Right lobe of liver (tissue), 6 donors: ENCODE results near the gene RASSF5. TPM values are rescaled to one million over a fixed set of nuclear protein-coding genes. Genes with fewer than 3 reads are reported as not detected.

Experiments
- ATAC-seq, 4 donors: fragments of 200-7000 bp; cut with Tn5 transposase; one replicate each; pipeline ENCODE4 v1.9.1; 2020; ENCODE audit warnings: mild to moderate bottlenecking in 4 of 4, moderate library complexity in 4 of 4
- DNase-seq, 3 donors: peaks; one replicate each; pipeline ENCODE4 v3.0.0-alpha.2; 2020
- H3K27ac ChIP-seq, 3 donors: fragments of 200-600 bp; one replicate each; pipeline ENCODE4 v1.8.0; 2022
- H3K27me3 ChIP-seq, 2 donors: fragments of 200-600 bp; one replicate each; pipeline ENCODE4 v1.8.0; 2022
- H3K36me3 ChIP-seq, 4 donors: fragments of 200-600 bp; sonication (generic) in 1 of 4; one replicate each; pipeline versions ENCODE4 v1.5.1 to v1.8.0; 2017 to 2022; ENCODE audit warnings: control low read depth in 1 of 4
- H3K4me1 ChIP-seq, 4 donors: fragments of 200-600 bp; sonication (generic) in 1 of 4; one replicate each; pipeline versions ENCODE4 v1.5.1 to v1.8.0; 2017 to 2022; ENCODE audit warnings: control low read depth in 1 of 4
- H3K4me3 ChIP-seq, 3 donors: fragments of 200-600 bp; one replicate each; pipeline ENCODE4 v1.8.0; 2022
- H3K9me3 ChIP-seq, 4 donors: fragments of 200-600 bp; sonication (generic) in 1 of 4; one replicate each; pipeline versions ENCODE4 v1.5.1 to v1.8.0; 2017 to 2022; ENCODE audit warnings: control low read depth in 1 of 4
- POLR2A ChIP-seq: fragments of 450-650 bp; IDR thresholded peaks from one replicate; pipeline ENCODE4 v1.6.1; 2017; ENCODE audit warnings: antibody characterized with exemption, mild to moderate bottlenecking
- WGBS: methylation state at CpG from one replicate; pipeline ENCODE4 v1.1.6; 2018; ENCODE audit warnings: low coverage, low lambda C conversion rate; ENCODE audit not compliant: insufficient coverage; ENCODE audit errors: missing lambda C conversion rate; 5-methylcytosine and 5-hydroxymethylcytosine counted together
- intact Hi-C, 2 donors: fragments of 100-400 bp; cut with DNase I; formaldehyde crosslinking; loops; one replicate each; pipeline versions ENCODE4 v1.11.2 to v1.14.1; 2022
- total RNA-seq, 6 experiments: library from RNA; depleted of rRNA in 2 of 6; stranded (reverse); fragments of >200 nt in 2 of 6; fragmentation: NEBNext Ultra II Directional in 3 of 6; extraction: Animal tissue kit (Norgen Biotek cat#: 25700) in 3 of 6; gene quantifications; one replicate each; pipeline versions ENCODE4 v1.1.0 to v1.2.4, GENCODE V29; 2016 to 2023
- TF ChIP-seq, protein P1 (sequence below), 4 donors: fragments of 200-600 bp in 3 of 4; fragments of 450-650 bp in 1 of 4; IDR thresholded peaks; one replicate each; pipeline versions ENCODE4 v1.5.1 to v1.8.0; 2016 to 2022; ENCODE audit warnings: antibody characterized with exemption in 4 of 4, mild to moderate bottlenecking in 2 of 4
- donor health status: DM: no; HTN: yes; CAD: no.
- donor health status: DM: no; HTN: no; CAD: no.
- donor health status: DM: no; HTN: no; CAD: no.
- donor health status: DM: no; HTN: yes; CAD: no.
- donor health status: DM: no; HTN: yes; CAD: no.

Gene RASSF5
- total RNA-seq, 6 experiments from 2014 or later: 8.1 to 18.8 (median 12.6) TPM

DNA sequence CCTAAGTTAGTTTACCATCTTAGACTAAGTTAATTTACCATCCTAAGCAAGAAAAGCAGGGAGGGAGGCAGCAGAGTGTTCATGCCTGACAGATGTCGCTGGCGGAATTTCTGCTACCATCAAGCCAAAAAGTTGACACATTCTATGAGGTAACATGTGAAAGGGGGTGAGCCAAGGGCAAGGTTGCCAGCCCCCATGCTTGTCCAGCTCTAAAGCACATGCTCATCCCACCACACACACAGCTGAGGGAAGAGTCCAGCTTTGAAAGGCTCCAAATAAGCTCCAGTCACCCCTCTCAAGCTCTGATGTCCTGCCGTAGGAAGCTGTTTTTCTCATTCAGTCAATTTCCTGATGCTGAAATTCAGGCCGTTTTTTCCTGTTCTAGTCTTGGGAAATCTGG lies 58.7 kb downstream of the RASSF5 start:
- Histone ChIP-seq H3K36me3 (no peaks in the 10 kb centered on the region), H3K27me3 (no peaks in the 10 kb centered on the region), H3K4me3 (no peak overlapping the region), H3K27ac (no peak overlapping the region), H3K9me3 (no peaks in the 10 kb centered on the region), H3K4me1 (peaks cover 0 to 22% (median 6%) of the 10 kb centered on the region in 4 donors)
- DNase-seq: no peak
- WGBS: 23% methylated on average over 3 of the region's 4 CpGs
- TF ChIP-seq, protein P1, sequence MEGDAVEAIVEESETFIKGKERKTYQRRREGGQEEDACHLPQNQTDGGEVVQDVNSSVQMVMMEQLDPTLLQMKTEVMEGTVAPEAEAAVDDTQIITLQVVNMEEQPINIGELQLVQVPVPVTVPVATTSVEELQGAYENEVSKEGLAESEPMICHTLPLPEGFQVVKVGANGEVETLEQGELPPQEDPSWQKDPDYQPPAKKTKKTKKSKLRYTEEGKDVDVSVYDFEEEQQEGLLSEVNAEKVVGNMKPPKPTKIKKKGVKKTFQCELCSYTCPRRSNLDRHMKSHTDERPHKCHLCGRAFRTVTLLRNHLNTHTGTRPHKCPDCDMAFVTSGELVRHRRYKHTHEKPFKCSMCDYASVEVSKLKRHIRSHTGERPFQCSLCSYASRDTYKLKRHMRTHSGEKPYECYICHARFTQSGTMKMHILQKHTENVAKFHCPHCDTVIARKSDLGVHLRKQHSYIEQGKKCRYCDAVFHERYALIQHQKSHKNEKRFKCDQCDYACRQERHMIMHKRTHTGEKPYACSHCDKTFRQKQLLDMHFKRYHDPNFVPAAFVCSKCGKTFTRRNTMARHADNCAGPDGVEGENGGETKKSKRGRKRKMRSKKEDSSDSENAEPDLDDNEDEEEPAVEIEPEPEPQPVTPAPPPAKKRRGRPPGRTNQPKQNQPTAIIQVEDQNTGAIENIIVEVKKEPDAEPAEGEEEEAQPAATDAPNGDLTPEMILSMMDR (IDR thresholded peaks at IDR 0.05): no peak
- TF ChIP-seq POLR2A: no peak
- intact Hi-C loops: no loop called here
- ATAC-seq: no peak

DNA sequence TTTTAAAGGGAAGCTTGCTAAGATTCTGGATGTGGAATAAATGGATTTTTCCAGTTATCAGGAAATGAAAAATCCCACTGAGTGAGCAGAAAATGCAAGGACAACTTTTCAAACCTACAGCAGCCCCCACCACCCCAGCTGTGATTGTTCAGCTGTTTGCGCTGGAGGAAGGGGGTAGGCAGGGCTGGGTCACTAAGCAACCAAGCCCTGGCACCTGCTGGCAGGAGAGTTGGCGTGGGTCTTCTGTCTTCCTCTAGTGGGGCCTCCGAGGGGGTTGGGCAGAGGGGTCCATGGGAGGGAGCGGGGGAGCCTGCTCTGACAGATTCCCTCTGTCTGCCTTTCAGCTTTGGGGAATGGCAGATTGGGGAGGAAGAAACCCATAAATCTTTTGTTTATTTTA lies 59.7 kb downstream of the RASSF5 start:
- DNase-seq (no peak), ATAC-seq (no peak)
- no peaks in the 10 kb centered on the region for H3K36me3 ChIP-seq
- no peaks in the 10 kb centered on the region for H3K27me3 ChIP-seq
- H3K4me3 ChIP-seq: no peak overlapping the region
- TF ChIP-seq POLR2A: no peak
- TF ChIP-seq, protein P1 (IDR thresholded peaks at IDR 0.05): no peak
- H3K9me3 ChIP-seq: no peaks in the 10 kb centered on the region
- H3K4me1 ChIP-seq: peaks cover 0 to 12% (median 4%) of the 10 kb centered on the region in 4 donors
- no peak overlapping the region for H3K27ac ChIP-seq
- WGBS: 50% methylated on average over 2 of the region's 4 CpGs
- intact Hi-C loops: no loop called here

DNA sequence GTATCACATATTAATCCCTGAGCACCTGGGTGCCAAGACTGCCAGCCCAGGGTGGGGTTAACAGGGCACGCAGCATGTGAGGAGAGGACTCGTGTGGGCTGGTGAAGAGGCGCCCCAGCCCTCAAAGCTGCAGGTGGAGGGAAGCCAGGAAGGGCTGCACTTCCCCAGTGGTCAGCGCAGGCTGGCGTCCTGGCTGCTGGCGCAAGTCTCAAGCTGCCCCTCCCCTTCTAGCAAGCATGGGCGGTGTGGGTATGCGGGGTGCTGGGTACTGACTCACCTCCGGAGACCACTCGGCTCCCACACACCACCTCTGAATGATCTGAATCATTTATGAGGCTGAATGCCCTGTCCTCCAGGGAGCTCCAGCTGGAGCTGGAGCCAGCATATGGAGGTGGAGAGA lies 60.9 kb downstream of the RASSF5 start:
- ATAC-seq (no peak), DNase-seq (no peak)
- H3K27me3 ChIP-seq: no peaks in the 10 kb centered on the region
- TF ChIP-seq POLR2A: no peak
- TF ChIP-seq, protein P1 (IDR thresholded peaks at IDR 0.05): no peak
- no peak overlapping the region for H3K27ac ChIP-seq
- no peaks in the 10 kb centered on the region for H3K36me3 ChIP-seq
- H3K9me3 ChIP-seq: no peaks in the 10 kb centered on the region
- WGBS: no CpG with 5 or more reads among the region's 10 CpGs
- intact Hi-C loops: no loop called here
- no peak overlapping the region for H3K4me3 ChIP-seq
- H3K4me1 ChIP-seq: peaks cover 0 to 10% (median 4%) of the 10 kb centered on the region in 4 donors

DNA sequence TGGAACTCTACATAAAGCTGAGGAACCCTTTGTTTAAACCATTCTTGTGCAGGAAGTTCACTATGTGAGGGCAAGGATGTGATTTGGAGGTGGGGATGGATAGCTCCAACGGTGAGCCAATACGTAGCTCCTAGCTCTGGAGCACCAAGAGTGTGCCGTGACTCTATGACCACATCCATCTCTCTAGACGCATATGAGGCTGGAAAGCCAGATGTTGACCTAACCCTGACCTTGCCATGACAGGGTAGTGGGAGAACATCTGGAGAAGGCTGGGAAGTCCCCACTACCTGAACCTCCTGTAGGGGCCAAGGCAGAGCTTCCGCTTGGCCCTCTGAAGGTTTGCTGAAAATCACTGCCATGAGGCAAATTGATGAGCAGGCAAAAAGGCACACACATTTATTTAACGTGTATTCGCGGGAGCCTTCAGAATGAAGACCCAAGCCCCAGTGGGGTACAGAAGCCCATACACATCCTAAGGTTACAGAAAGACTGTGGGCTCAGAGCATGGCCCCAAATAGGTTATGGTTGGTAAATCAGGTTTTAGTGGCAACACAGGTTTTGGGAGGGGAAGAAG lies 61.5 kb downstream of the RASSF5 start:
- Histone ChIP-seq H3K27ac (no peak overlapping the region), H3K9me3 (no peaks in the 10 kb centered on the region), H3K36me3 (no peaks in the 10 kb centered on the region), H3K27me3 (no peaks in the 10 kb centered on the region), H3K4me1 (peaks cover 0 to 10% (median 4%) of the 10 kb centered on the region in 4 donors), H3K4me3 (no peak overlapping the region)
- DNase-seq (no peak), ATAC-seq (no peak)
- intact Hi-C loops: no loop called here
- TF ChIP-seq, protein P1 (IDR thresholded peaks at IDR 0.05): no peak
- no peak for TF ChIP-seq POLR2A
- 80% methylated on average over 1 of the region's 8 CpGs for WGBS
